PFSK-1 (cell line): Measurements from ENCODE around the gene STN1.

Source experiments
- FOXP2 ChIP-seq: optimal IDR thresholded peaks from 2 replicates; pipeline ENCODE3; 2011; ENCODE audit warnings: borderline replicate concordance, control low read depth, inconsistent platforms; ENCODE audit not compliant: insufficient read depth; ENCODE audit errors: extremely low read length, extremely low read depth
- POLR2AphosphoS5 ChIP-seq: IDR thresholded peaks from 2 replicates; pipeline ENCODE4 v1.6.1; 2012; ENCODE audit warnings: low read depth, mild to moderate bottlenecking, control low read depth, low read length, moderate library complexity
- REST ChIP-seq, 2 experiments: IDR thresholded peaks; 2 replicates each; pipeline versions ENCODE4 v1.6.1 to v1.8.0; 2011 to 2012; ENCODE audit warnings: low read depth in 2 of 2, low read length in 2 of 2, control low read depth in 1 of 2, inconsistent platforms in 1 of 2, mild to moderate bottlenecking in 1 of 2, moderate library complexity in 1 of 2; ENCODE audit not compliant: insufficient read depth in 1 of 2
- SIN3A ChIP-seq: IDR thresholded peaks from 2 replicates; pipeline ENCODE4 v1.6.1; 2012; ENCODE audit warnings: mild to moderate bottlenecking, low read length, moderate library complexity, borderline replicate concordance; ENCODE audit not compliant: insufficient read depth
- TAF1 ChIP-seq: IDR thresholded peaks from 2 replicates; pipeline ENCODE4 v1.6.1; 2012; ENCODE audit warnings: low read length, control low read depth, borderline replicate concordance; ENCODE audit not compliant: insufficient read depth

Gene STN1

GRCh38 chr10:103881416-103882284 is 36.3 kb downstream of the STN1 start:
- TF ChIP-seq SIN3A (no peak), POLR2AphosphoS5 (no peak), FOXP2 (no peak)

- TF ChIP-seq TAF1 (no peak), SIN3A (no peak), POLR2AphosphoS5 (no peak), REST (IDR thresholded peaks at IDR 0.05; ENCODE audit: insufficient read depth in 1 of 2, low read depth in 2 of 2, low read length in 2 of 2) (no peak), FOXP2 (no peak)
These were observed 38.2 kb downstream of the STN1 start for GRCh38 chr10:103879831-103880230.

- TF ChIP-seq REST (IDR thresholded peaks at IDR 0.05; ENCODE audit: insufficient read depth in 1 of 2, low read depth in 2 of 2, low read length in 2 of 2) (no peak), SIN3A (no peak), TAF1 (no peak), FOXP2 (no peak), POLR2AphosphoS5 (no peak)
These were observed 38.6 kb downstream of the STN1 start for GRCh38 chr10:103879409-103879808.

- TF ChIP-seq SIN3A: no peak
- TF ChIP-seq REST (IDR thresholded peaks at IDR 0.05; ENCODE audit: insufficient read depth in 1 of 2, low read depth in 2 of 2, low read length in 2 of 2): no peak
- TF ChIP-seq FOXP2: no peak
- TF ChIP-seq POLR2AphosphoS5: no peak
- no peak for TF ChIP-seq TAF1
These were observed 40.1 kb downstream of the STN1 start for GRCh38 chr10:103877861-103878260.

GRCh38 chr10:103876155-103876554 is 41.8 kb downstream of the STN1 start:
- TF ChIP-seq TAF1 (no peak), REST (IDR thresholded peaks at IDR 0.05; ENCODE audit: insufficient read depth in 1 of 2, low read depth in 2 of 2, low read length in 2 of 2) (no peak), FOXP2 (no peak), SIN3A (no peak), POLR2AphosphoS5 (no peak)
